SJCRH30 (cell line): ENCODE data around the gene LRRC4B. TPM values are rescaled to one million over a fixed set of nuclear protein-coding genes. Genes with fewer than 3 reads are reported as not detected.
A peak's percentile ranks its signal among the peaks of the same experiment; 100 is the strongest.

Experiments used
- DNase-seq, 2 experiments: peaks; one replicate each; pipeline ENCODE4 v3.0.0-alpha.2; 2015 to 2020
- H3K27ac ChIP-seq: fragments of 250-450 bp; sonication (Bioruptor Pico); 2 replicates; pipeline ENCODE4 v1.5.1; 2020; ENCODE audit warnings: mild to moderate bottlenecking, moderate library complexity
- H3K27me3 ChIP-seq: fragments of 250-450 bp; sonication (Bioruptor Pico); 2 replicates; pipeline ENCODE4 v1.5.1; 2020; ENCODE audit warnings: mild to moderate bottlenecking, moderate library complexity
- H3K36me3 ChIP-seq: fragments of 250-450 bp; sonication (Bioruptor Pico); 2 replicates; pipeline ENCODE4 v1.5.1; 2020; ENCODE audit warnings: mild to moderate bottlenecking, moderate library complexity
- H3K4me1 ChIP-seq: fragments of 250-450 bp; sonication (Bioruptor Pico); 2 replicates; pipeline ENCODE4 v1.5.1; 2020; ENCODE audit warnings: mild to moderate bottlenecking, moderate library complexity
- H3K4me3 ChIP-seq: fragments of 250-450 bp; sonication (Bioruptor Pico); 2 replicates; pipeline ENCODE4 v1.5.1; 2020; ENCODE audit warnings: mild to moderate bottlenecking, moderate library complexity
- H3K9me3 ChIP-seq: fragments of 250-450 bp; sonication (Bioruptor Pico); replicated peaks from 2 replicates; pipeline ENCODE4 v1.5.1; 2020; ENCODE audit warnings: mild to moderate bottlenecking, moderate library complexity
- total RNA-seq: library from RNA; depleted of rRNA; stranded (reverse); fragments of >200 nt; shearing (Covaris generic); gene quantifications from 2 replicates; pipeline ENCODE4 v1.2.3, GENCODE V29; 2014

LRRC4B gene
- total RNA-seq, 1 experiment from 2014 or later, result 0.02 TPM

DNA sequence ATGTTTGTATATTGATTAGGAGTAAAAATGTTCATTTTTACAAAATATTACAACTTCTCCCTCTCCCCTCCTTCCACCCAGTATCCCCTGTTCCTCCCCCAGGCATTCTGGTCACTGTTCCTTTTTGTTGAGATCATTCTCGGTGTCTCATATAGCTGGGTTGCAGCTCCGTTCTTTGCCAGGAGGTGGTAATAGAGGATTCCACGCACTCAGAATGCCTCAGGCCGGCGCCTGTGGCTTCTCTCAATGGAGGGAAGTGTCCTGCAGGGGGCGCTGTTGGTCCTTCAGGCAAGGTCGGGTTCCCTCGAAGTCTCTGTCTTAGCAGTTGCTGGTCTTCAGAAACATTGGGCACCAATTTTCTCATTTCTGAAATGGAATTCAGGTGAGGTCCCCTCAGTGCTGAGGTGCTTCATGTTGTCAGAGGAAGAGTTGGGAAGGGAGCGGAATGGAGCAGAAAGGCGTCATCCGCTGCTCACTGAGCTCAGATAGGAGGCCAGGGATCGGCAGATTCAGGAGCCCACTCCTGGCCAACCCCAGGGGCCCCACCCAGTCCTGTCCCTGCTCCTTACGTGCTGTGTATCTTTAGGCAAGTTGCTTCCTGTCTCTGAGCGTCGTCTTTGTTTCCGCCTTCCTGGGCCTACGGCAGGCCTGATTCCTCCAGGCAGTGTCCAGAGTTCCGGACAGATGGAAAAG is 81.3 kb downstream of the LRRC4B start:
- H3K27me3 ChIP-seq, result no peaks in the 10 kb centered on the region
- H3K9me3 ChIP-seq, result no peaks in the 10 kb centered on the region
- peaks cover 25% of the 10 kb centered on the region for H3K4me1 ChIP-seq
- peaks cover 22% of the 10 kb centered on the region for H3K36me3 ChIP-seq
- DNase-seq, result peak; percentile 81 to 82
- H3K4me3 ChIP-seq, result no peak overlapping the region
- H3K27ac ChIP-seq, result no peak overlapping the region

DNA sequence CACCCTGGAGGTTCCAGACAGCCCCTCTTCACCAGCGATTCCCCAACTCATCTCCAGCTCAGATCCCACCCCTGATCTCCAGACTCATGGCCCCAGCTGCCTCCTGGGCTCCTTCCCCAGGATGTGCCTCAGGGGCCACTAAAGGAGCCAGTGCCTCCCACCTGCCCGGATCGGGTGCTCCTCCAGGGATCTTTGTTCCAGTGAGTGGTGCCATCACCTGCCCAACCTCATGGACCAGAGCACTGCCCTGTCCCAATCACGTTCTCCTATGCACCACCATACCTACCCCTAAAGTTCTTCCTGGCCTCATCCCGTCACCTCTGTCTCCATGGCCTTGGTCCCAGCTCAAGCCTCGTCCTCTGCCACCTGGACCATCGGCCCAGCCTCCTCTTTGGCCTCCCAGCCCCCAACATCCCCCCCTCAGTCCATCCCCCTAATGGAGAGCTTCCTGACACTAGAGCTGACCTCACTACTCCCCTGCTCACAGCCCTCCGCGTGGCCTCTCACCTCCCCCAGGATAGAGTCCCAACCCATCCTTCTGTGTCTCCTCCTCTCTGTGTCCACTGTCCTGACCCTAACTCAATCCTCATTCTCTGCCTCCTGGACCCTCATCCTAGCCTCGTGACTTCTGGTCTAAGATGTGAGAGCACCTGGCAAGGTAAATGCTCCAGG is 82.8 kb downstream of the LRRC4B start:
- peaks cover 22% of the 10 kb centered on the region for H3K36me3 ChIP-seq
- peaks cover 13% of the 10 kb centered on the region for H3K4me1 ChIP-seq
- H3K27me3 ChIP-seq, result no peaks in the 10 kb centered on the region
- no peak overlapping the region for H3K27ac ChIP-seq
- H3K9me3 ChIP-seq, result no peaks in the 10 kb centered on the region
- H3K4me3 ChIP-seq, result no peak overlapping the region
- DNase-seq, result no peak

DNA sequence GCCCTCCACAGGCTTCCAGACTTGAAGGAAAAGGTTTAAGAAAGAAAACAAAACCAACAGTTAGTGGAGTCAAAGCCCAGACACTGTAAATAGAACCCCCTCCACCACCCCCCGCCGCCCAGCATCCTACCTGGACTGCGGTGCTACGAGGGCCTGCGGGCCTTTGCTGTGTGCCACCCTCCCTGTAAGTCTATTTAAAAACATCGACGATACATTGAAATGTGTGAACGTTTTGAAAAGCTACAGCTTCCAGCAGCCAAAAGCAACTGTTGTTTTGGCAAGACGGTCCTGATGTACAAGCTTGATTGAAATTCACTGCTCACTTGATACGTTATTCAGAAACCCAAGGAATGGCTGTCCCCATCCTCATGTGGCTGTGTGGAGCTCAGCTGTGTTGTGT is 85.3 kb downstream of the LRRC4B start:
- Histone ChIP-seq H3K36me3 (peaks cover 22% of the 10 kb centered on the region), H3K27ac (no peak overlapping the region), H3K9me3 (no peaks in the 10 kb centered on the region), H3K4me1 (no peaks in the 10 kb centered on the region), H3K27me3 (no peaks in the 10 kb centered on the region), H3K4me3 (no peak overlapping the region)
- no peak for DNase-seq

DNA sequence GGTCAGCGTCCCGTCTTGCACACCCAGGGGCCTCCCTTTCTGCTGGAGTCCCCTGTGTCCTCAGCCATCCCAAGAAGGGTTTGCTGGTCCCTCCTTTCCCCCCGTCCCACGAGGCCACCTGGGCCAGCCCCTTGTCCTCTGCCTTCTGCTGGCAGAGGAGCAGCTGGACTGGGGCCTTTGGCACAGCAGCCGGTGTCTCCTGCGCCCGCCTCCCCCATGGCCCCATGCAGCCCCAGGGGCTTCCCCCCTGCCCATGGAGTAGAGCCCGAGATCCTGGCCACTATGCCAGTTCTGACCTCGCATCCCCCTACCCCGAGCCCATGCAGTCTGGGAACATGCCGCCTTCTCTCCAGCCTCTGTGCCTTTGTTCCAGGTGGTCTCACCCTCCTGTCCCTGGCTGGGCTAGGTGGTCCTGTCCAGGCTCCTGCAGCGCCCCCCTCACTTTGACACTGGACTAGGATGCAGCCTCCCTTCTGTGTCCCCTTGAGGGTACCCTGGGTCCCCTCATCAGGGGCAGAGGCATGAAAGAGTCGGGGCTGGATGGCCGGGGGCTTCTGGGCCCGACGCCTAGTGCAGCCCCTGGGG is 85.9 kb downstream of the LRRC4B start:
- no peak overlapping the region for H3K27ac ChIP-seq
- no peaks in the 10 kb centered on the region; the same call in 1 of the 2 replicates for H3K4me1 ChIP-seq
- H3K9me3 ChIP-seq, result no peaks in the 10 kb centered on the region
- no peaks in the 10 kb centered on the region for H3K27me3 ChIP-seq
- no peak overlapping the region for H3K4me3 ChIP-seq
- peaks cover 16% of the 10 kb centered on the region for H3K36me3 ChIP-seq
- no peak for DNase-seq

DNA sequence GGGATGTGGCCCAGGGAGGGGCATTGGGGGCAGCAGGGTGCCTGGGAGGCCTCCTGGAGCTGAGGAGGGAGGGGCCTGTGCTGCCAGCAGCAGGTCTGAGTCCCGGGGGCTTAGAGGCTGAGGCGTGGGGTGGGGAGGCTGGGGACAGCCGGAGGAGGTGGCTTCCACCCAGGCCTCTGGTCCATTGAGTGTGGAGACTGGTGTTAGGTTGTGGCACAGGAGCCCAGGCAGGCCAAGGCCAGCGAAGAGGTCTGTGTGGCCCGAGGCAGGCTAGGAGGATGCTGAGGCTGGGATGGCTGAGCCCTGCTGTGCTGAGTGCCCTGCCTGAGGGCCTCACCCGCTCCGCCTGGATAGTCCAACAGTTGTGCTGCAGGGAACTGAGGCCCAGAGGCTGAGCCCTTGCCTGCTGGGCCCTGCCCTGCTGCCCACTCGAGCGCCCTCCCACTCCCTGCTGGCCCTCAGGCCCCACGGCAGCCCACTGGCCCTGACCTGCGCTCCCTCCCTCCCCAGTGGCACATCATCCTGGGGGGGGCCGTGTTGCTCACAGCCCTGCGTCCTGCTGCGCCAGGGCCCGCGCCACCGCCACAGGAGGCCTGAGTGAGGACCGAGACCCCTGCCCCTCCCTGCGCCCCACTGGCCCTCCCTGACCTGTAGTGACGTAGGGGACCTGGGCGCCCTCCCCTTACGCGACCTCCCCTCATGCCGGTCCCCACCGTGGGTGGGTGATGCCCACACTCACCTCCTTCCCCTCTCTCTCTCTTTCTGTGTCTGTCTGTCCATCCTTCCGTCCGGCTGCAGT is 86.7 kb downstream of the LRRC4B start:
- Histone ChIP-seq H3K36me3 (peaks cover 8% of the 10 kb centered on the region), H3K4me1 (no peaks in the 10 kb centered on the region; the same call in 1 of the 2 replicates), H3K27ac (no peak overlapping the region), H3K9me3 (no peaks in the 10 kb centered on the region), H3K27me3 (no peaks in the 10 kb centered on the region), H3K4me3 (no peak overlapping the region)
- DNase-seq, result no peak

DNA sequence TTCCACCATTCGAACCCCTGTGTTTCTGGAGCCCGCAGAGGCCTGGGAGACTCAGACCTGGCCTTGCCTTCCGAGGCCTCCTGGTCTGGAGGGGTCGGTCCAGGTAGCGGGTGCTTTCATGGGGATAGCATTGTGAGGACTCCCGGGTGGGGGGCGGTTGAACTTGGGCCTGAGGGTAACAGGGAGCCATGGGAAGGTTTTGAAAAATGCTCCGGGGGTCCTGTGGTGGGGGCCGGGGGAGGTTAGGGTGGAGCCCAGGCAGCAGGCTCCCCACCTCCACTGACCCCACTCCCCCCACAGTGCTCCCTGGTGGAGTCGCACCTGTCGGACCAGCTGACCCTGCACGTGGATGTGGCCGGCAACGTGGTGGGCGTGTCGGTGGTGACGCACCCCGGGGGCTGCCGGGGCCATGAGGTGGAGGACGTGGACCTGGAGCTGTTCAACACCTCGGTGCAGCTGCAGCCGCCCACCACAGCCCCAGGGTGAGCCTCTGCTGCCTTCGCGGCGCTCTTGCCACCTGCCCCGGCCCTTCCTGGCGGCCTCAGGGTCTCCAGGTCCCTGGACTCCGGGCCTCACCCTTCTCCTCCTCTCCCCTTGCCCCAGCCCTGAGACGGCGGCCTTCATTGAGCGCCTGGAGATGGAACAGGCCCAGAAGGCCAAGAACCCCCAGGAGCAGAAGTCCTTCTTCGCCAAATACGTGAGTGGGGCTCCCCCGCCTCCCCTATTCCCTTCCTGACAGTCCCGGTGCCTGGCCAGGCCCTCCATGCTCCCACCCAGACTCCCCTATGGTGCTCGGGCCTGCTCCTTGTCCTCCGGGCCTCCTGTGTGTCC is 87.7 kb downstream of the LRRC4B start:
- Histone ChIP-seq H3K4me3 (no peak overlapping the region), H3K9me3 (no peaks in the 10 kb centered on the region), H3K27me3 (no peaks in the 10 kb centered on the region), H3K27ac (no peak overlapping the region), H3K36me3 (no peaks in the 10 kb centered on the region), H3K4me1 (no peaks in the 10 kb centered on the region; the same call in 1 of the 2 replicates)
- no peak for DNase-seq

DNA sequence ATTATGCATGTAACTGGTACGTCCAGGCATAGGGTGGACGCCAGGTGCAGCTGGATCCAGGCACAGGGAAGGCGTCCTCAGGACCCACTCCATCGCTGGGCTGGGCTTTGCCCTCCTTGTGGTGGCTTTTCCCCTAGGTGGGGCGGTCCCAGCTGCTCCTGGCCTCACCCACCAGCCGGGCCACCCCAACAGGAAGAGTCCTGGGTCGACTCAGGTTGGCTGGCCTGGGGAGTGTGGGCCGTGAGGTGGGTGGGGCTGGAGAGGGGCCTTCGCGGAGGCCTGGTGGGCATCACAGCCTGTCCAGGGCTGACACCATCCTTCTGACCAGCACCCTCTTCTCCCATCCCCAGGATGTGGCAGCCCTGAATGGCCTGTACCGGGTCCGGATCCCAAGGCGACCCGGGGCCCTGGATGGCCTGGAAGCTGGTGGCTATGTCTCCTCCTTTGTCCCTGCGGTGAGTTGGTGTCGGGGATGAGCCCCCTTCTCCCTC is 88.4 kb downstream of the LRRC4B start:
- Histone ChIP-seq H3K9me3 (no peaks in the 10 kb centered on the region), H3K4me3 (no peak overlapping the region), H3K27me3 (no peaks in the 10 kb centered on the region), H3K4me1 (no peaks in the 10 kb centered on the region; the same call in 1 of the 2 replicates), H3K27ac (no peak overlapping the region), H3K36me3 (no peaks in the 10 kb centered on the region)
- no peak for DNase-seq

DNA sequence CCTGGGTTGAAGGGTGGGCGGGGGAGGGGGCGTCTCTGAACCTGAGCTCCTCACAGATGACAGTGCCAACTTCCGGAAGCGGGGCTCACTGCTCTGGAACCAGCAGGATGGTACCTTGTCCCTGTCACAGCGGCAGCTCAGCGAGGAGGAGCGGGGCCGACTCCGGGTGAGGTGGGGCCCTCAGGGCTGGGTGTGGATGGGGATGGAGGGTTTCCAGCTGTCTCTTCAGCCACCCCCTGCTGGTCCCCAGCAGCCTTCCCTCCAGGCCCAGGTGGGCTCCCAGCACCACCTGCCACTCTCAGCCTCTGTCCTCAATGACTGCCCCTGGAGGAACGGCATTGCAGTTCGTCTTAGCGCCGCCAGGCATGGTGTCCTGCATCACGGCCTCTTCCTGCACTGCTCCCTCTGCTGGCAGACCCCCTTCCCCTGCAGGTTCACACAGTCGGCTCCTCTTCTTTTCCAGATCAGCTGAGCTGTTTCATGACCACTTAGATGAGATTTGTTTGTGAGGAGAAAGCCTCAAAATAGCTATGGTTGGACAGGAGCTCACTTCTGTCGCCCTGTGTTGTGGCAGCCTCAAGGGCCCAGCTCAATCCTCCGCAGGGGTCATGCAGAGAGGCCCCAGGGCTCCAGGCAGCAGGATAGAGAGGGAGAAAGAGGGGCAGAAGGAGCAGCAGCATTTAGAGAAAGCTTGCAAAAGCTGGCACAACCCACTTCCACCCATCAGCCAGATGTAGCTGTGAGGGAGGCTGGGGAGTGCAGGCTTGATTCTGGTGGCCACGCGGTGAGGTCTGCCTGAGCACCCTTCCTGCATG is 89.1 kb downstream of the LRRC4B start:
- DNase-seq, result peak; percentile 73 to 77
- H3K27me3 ChIP-seq, result no peaks in the 10 kb centered on the region
- no peaks in the 10 kb centered on the region for H3K36me3 ChIP-seq
- H3K4me1 ChIP-seq, result no peaks in the 10 kb centered on the region; the same call in 1 of the 2 replicates
- H3K4me3 ChIP-seq, result no peak overlapping the region
- H3K27ac ChIP-seq, result no peak overlapping the region
- no peaks in the 10 kb centered on the region for H3K9me3 ChIP-seq

DNA sequence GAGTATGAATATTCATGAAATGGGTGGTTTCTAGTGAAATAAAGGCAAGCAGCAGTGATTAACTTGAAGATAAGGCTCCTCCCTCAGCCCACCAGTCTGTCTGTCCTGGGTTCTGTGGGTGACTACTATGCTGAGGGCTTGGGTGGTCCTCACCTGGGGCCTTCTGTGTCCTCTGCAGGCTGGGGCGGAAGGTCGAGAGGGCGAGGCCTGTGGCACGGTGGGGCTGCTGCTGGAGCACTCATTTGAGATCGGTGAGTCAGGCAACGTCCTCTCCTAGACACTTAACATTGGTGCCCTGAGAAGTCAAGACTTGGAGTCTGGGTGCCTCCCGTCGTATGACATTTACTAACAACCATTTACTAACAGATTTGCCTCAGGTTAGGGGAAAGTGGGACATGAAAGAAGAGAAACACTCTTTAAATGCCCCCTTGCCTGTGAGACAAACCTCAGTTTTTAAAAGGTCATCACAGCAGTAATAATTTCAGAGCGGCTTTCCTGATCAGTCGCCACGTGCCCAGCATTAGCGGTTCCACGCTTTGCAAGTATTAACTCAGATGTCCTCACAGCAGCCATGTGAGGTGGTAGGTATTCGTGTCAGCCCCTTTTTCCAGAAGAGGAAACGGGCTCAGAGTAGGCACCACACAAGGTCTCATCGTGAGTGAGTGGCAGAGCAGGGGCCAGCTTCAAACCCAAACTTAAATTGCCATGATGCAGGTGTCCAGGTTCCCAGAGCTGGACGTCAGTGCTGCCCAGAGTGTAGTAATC is 90.3 kb downstream of the LRRC4B start:
- no peaks in the 10 kb centered on the region for H3K27me3 ChIP-seq
- DNase-seq, result no peak
- H3K9me3 ChIP-seq, result no peaks in the 10 kb centered on the region
- H3K27ac ChIP-seq, result no peak overlapping the region
- no peaks in the 10 kb centered on the region for H3K36me3 ChIP-seq
- no peaks in the 10 kb centered on the region; the same call in 1 of the 2 replicates for H3K4me1 ChIP-seq
- no peak overlapping the region for H3K4me3 ChIP-seq

DNA sequence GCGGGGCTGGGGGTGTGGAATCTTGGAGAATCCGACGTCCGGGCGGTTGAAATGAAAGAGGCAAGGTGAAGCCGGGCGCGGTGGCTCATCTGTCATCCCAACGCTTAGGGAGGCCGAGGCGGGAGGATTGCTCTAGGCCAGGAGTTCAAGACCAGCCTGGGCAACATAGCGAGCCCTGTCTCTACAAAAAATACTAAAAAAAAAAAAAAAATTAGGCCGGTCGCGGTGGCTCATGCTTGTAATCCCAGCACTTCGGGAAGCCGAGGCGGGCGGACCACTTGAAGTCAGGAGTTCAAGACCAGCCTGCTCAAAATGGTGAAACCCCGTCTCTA is 91.4 kb downstream of the LRRC4B start:
- DNase-seq, result no peak
- Histone ChIP-seq H3K36me3 (no peaks in the 10 kb centered on the region), H3K27me3 (no peaks in the 10 kb centered on the region), H3K9me3 (no peaks in the 10 kb centered on the region), H3K27ac (no peak overlapping the region), H3K4me1 (no peaks in the 10 kb centered on the region; the same call in 1 of the 2 replicates), H3K4me3 (peak overlapping the region; percentile 79)

DNA sequence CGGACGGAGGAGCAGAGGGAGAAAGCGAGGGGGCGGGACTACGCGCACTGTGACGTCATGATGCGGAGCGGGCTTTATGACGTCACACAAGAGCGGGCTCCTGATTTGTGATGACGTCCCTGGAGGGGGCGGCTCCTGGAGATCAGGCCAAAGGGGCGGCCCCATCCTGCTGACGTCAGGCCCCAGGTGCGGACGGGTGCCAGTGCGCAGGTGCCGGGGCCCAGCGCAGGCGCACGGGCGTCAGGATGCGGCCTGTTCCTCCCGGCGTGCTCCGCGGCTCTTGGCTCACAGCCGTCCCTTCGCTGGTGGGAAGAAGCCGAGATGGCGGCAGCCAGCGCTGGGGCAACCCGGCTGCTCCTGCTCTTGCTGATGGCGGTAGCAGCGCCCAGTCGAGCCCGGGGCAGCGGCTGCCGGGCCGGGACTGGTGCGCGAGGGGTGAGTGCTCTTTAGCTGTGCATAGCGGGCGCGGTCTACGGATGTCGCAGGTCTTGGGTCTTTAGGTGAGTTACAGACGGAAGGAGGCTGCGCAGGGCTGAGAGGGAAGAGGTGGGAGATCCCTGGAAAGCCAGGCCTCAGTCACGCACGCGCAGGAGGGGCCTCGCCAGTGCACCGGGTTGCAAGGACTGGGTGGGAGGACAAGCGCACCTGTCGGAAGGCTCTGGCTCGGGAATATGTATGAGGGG is 91.9 kb downstream of the LRRC4B start, which contains the start of the genes EMC10 and GARIN5A:
Gene EMC10 (plus strand): TSS at position 284 of the 683 bp plus-strand sequence. CDS start 38 bp downstream, at position 322.
Gene GARIN5A (minus strand): TSS at position 625 of the 683 bp plus-strand sequence. CDS start 460 bp downstream, at position 165.
- Histone ChIP-seq H3K36me3 (no peaks in the 10 kb centered on the region), H3K27ac (peak within 1 kb of the TSS; percentile 64), H3K4me3 (peak within 1 kb of the TSS; percentile 79), H3K4me1 (no peaks in the 10 kb centered on the region; the same call in 1 of the 2 replicates), H3K27me3 (no peaks in the 10 kb centered on the region), H3K9me3 (no peaks in the 10 kb centered on the region)
- peak; percentile 89 to 91 for DNase-seq

DNA sequence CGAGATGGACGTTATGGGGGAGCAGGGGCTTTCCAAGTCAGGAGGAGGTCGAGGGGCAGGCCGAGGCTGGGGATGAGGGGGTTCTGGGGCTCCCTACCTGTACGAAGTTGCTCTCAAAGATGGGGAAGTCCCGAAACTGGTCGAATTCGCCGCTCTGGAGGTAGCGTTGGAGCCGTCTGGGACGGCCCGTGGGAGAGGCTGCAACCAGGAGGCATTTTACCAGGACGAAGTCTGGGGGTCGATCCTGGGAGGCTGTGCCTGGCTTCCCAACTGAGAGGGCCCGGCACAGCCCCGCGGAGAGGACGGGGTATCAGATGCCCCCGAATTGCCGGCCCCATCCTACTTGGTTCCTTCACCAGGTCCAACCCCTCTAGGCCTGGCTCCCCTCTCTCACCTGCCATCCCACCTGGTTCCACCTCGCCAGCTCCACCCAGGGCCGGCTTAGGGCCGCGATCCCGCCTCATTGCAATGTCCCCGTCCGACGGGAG is 92.5 kb downstream of the LRRC4B start:
- no peak for DNase-seq
- Histone ChIP-seq H3K4me3 (peak overlapping the region; percentile 79), H3K4me1 (no peaks in the 10 kb centered on the region; the same call in 1 of the 2 replicates), H3K36me3 (no peaks in the 10 kb centered on the region), H3K9me3 (no peaks in the 10 kb centered on the region), H3K27ac (no peak overlapping the region), H3K27me3 (no peaks in the 10 kb centered on the region)
